NCI-H69 (cell line): ENCODE results near the gene METTL16.

Source experiments
- DNase-seq: peaks from one replicate; lab custom pipeline; 2025; lab: John Stamatoyannopoulos, UW

The METTL16 gene

GRCh38 chr17:2380226-2380922 is 131.3 kb downstream of the METTL16 start:
- DNase-seq = no peak

- DNase-seq = no peak
Measured at GRCh38 chr17:2379489-2380225, 132.0 kb downstream of the METTL16 start.

GRCh38 chr17:2378905-2379304 is 132.8 kb downstream of the METTL16 start:
- DNase-seq = no peak

- DNase-seq = no peak
Measured at GRCh38 chr17:2377659-2378058, 134.0 kb downstream of the METTL16 start.

GRCh38 chr17:2376107-2376506 is 135.6 kb downstream of the METTL16 start:
- no peak for DNase-seq

- DNase-seq = no peak
Measured at GRCh38 chr17:2375406-2375805, 136.3 kb downstream of the METTL16 start.

- no peak for DNase-seq
Measured at GRCh38 chr17:2374549-2375285, 137.0 kb downstream of the METTL16 start.

GRCh38 chr17:2373179-2373578 is 138.5 kb downstream of the METTL16 start:
- DNase-seq = no peak

GRCh38 chr17:2372681-2373080 is 139.0 kb downstream of the METTL16 start:
- DNase-seq = no peak

- DNase-seq = no peak
Measured at GRCh38 chr17:2372180-2372579, 139.5 kb downstream of the METTL16 start.

GRCh38 chr17:2371183-2372130 is 140.2 kb downstream of the METTL16 start:
- DNase-seq = no peak

GRCh38 chr17:2370211-2370589 is 141.5 kb downstream of the METTL16 start:
- DNase-seq = no peak

- DNase-seq = peak; percentile 4
Measured at GRCh38 chr17:2369551-2370210, 142.0 kb downstream of the METTL16 start.

- DNase-seq = no peak
Measured at GRCh38 chr17:2369039-2369438, 142.6 kb downstream of the METTL16 start.

- no peak for DNase-seq
Measured at GRCh38 chr17:2368359-2368758, 143.3 kb downstream of the METTL16 start.

- no peak for DNase-seq
Measured at GRCh38 chr17:2366747-2367494, 144.8 kb downstream of the METTL16 start.
